Activated CD8-positive, alpha-beta memory T cell treated with anti-CD3 and anti-CD28 coated beads for 4 hours (primary cell): ENCODE data around the gene TM9SF1.

Experiments
- DNase-seq, 2 donors: peaks; one replicate each; pipeline ENCODE4 v3.0.0-alpha.2; 2020; ENCODE audit warnings: low read depth in 2 of 2

TM9SF1 gene

GRCh38 chr14:24150567-24150966, 44.7 kb downstream of the TM9SF1 start:
- no peak for DNase-seq

GRCh38 chr14:24150061-24150460, 45.2 kb downstream of the TM9SF1 start:
- no peak for DNase-seq

- DNase-seq = no peak
Measured at GRCh38 chr14:24149302-24149969, 45.8 kb downstream of the TM9SF1 start.

- no peak for DNase-seq
Measured at GRCh38 chr14:24147761-24148428, 47.3 kb downstream of the TM9SF1 start.

GRCh38 chr14:24146978-24147760, 48.1 kb downstream of the TM9SF1 start, which contains the start of gene RNF31:
RNF31 (plus strand) TSS chr14:24147498; CDS start chr14:24147699, 201 bp downstream.
- DNase-seq = peak; percentile 93 to 96

GRCh38 chr14:24146453-24146977, 48.7 kb downstream of the TM9SF1 start, which contains the start of gene PSME2:
PSME2 (minus strand) TSS chr14:24146610; CDS start chr14:24146581, 29 bp downstream.
- peak; percentile 61 to 64 for DNase-seq

- DNase-seq = no peak
Measured at GRCh38 chr14:24145690-24146452, 49.4 kb downstream of the TM9SF1 start.

GRCh38 chr14:24145219-24145618, 50.0 kb downstream of the TM9SF1 start:
- DNase-seq = no peak

- DNase-seq = no peak
Measured at GRCh38 chr14:24144451-24144850, 50.8 kb downstream of the TM9SF1 start.

GRCh38 chr14:24143511-24143910, 51.7 kb downstream of the TM9SF1 start:
- no peak for DNase-seq

GRCh38 chr14:24141097-24141880, 54.0 kb downstream of the TM9SF1 start, which contains the start of gene EMC9:
EMC9 (minus strand) TSS chr14:24141591; CDS start chr14:24141304, 287 bp downstream.
- DNase-seq = peak; percentile 99

- DNase-seq = no peak
Measured at GRCh38 chr14:24139272-24139934, 55.8 kb downstream of the TM9SF1 start.
